GM21576 (cell line): Measurements from ENCODE around the gene TREML2.
"Not testable (repeated sequence)": the region's sequence is repeated elsewhere in the genome, so short reads cannot be mapped to it uniquely, and the experiment has no call there.

ENCODE experiments used
- ATAC-seq: cut with Tn5 transposase; IDR thresholded peaks from one replicate; pipeline ENCODE4 v1.9.1; 2021; ENCODE audit warnings: mild to moderate bottlenecking, moderate library complexity; ENCODE audit not compliant: unreplicated experiment

The TREML2 gene

DNA sequence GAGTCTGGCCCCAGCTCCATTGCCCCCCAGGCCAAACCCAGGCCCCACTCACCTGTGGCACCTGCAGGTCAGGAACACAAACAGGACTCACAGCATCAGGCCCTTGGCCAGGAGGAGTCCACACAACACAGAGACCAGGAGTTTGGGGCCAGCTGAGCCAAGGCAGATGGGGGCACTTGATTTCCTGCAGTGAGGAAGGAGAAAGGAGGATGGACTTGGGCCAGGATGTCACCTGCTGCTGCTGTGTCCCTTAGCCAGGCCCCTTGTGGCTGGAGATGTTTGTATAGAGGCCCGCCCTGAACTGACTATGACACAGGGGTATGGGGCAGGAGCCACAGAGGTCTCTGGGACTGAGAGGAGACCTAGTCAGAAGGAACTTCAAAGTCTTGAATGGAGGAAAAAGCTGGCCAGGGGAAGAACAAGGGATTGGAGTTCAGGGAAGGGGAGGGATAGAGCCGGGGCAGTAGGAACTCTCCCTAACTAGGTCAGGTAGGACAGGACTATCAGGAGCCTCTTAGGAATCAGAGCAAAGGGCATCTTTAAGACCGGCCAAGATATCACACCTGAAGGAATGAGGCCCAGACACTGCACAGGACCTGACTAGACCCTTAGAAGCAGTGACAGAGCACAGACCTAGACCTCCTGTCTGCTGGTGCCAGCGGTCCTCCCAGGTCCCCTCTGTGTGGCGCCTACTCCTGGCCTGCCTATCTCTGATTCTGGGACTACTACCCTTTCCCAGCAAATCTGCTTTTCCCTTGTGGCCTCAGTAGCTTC lies 8.8 kb upstream of the TREML2 start:
- no peak for ATAC-seq

DNA sequence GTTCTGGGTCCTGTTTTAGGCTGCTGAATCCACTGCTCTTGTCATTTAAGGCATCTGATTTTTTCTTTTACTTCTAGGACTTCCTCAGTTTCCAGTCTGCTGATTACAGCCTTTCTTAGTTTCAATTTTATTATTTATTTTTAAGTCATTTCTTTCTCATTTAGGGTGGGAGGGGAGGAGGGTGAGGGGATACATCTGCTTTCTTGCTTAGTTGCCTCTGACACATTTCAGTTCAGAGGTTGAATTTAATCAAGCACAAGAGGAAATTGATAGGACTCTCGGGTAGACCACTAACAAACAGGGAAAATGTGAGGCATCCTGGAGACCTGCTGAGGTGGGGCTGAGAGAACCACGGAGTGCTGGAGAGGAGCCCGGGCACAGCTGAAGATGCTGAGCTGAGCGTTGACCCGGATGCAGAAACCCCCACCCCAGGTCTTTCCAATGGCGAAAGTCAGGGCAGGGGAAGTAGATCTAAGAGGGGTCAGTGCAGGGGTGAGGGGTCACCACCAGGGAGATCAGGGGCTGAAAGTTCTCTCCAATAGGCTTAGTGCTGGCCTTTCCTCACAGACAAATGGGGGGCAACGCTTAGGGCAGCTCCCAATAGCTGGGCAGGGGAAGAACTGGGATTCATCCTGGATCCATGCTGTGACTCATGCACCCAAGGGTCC lies 7.6 kb upstream of the TREML2 start:
- no peak for ATAC-seq

DNA sequence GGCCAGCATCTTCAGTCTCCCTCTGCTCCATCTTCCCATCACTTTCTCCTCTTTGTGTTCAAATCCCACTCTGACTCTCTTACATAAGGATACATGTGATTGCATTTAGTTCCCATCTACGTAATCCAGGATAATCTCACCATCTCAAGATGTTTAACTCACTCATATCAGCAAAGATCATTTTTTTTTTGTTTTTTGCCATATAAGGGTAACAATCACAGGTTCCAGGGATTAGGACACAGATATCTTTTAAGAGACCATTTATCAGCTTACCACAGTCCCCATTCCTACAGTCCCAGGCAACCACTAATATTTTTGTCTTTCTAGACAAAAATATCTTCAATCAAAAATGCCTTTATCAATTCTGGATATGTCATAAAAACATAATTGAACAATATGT lies 3.2 kb upstream of the TREML2 start:
- no peak for ATAC-seq

GRCh38 chr6:41201764-41202173 lies 820 bp upstream of the TREML2 start:
- no peak for ATAC-seq

DNA sequence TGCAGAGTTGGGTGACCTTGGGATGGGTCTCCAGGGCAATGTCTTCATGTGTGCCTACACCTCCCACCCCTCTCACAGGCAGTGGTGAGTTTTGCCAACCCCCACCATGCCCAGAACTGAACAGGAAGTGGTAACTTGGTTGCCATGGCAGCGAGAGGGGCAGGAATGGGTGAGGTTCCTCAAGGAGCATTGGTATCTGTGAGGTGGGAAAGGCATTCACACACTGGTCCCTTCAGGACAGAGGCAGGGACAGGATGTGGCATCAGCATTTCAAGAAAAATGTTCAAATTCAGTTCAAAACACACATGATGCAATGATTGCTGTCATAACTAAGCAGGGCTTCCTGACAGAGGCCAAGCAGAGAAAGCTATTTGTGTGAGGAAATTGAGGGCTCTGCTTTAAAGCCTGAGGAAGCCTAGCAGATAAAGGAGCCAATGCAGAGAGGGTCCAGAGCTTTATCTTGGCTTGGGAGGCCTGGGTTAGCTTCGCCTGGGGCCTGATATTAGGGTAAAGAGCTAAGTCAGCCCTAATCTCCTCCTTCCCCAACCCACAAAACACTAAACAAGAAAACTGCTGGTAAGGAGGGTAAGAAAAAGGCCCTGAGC lies 551 bp downstream of the TREML2 start:
- peak; percentile 26 for ATAC-seq

- peak; percentile 58 for ATAC-seq
Measured at GRCh38 chr6:41199552-41200246, 1.2 kb downstream of the TREML2 start.

- ATAC-seq = no peak
Measured at GRCh38 chr6:41197234-41197633, 3.7 kb downstream of the TREML2 start.

DNA sequence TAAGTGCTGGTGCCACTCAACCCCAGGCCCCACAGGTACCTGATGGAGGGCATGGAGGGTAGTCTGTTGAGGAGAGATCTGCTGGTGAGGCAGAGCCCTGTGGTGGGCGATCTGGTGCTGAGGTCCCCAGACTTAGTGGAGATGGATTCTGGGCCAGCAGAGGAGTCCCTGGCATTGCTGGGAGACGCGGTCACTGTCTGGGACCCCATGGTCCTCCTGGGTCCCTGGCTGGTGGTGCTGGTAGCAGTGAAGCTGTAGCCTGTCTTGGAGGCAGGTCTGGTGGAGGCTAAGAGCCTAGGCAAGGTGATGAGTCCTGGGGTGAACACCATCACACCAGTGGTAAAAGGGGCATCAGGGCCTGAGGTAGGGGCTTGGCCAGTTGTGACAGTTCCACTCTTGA lies 6.6 kb downstream of the TREML2 start:
- no peak for ATAC-seq

DNA sequence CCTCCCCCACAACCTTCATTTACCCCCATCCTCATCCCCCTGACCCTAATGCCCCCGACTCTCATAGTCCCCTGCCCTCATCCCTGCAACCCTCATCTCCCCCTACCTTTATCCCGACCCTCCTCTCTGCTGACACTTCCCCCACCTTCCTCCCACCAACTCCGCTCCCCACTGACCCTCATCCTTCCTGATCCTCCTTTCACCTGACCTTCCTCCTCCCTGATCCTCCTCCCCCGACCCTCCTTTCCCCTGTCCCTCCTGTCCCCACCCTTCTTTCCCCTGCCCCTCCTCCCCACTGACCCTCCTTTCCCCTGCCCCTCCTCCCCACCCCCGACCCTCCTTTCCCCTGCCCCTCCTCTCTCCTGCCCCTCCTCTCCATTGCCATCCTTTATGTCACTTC lies 7.1 kb downstream of the TREML2 start:
- ATAC-seq = no peak

- ATAC-seq = no peak
Measured at GRCh38 chr6:41193171-41193734, 7.7 kb downstream of the TREML2 start.

DNA sequence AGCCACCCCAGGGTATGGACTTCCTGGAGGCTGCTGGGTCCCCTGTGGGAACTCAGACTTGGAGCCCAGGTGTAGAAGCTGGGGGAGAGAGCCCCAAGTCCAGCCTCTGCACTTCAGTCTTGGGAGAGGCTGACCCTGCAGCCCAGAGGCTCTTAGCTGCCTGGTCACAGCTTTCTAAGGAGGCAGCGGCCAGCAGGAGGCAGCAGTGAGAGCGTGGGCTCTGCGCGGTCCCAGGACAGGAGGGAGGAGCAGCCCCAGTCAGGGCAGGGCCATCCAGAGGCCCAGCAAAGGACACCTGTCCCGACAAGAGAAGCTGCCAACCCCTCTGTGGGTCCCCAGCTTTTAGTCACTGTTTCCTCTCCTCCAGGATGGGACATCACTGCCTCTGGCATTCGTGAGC lies 9.4 kb downstream of the TREML2 start:
- no peak for ATAC-seq

GRCh38 chr6:41190791-41191190 lies 10.2 kb downstream of the TREML2 start:
- no peak for ATAC-seq

GRCh38 chr6:41189967-41190366 lies 11.0 kb downstream of the TREML2 start:
- ATAC-seq = no peak

GRCh38 chr6:41189046-41189445 lies 11.9 kb downstream of the TREML2 start:
- ATAC-seq = not testable (repeated sequence)

GRCh38 chr6:41187924-41188886 lies 12.7 kb downstream of the TREML2 start:
- ATAC-seq = no peak

DNA sequence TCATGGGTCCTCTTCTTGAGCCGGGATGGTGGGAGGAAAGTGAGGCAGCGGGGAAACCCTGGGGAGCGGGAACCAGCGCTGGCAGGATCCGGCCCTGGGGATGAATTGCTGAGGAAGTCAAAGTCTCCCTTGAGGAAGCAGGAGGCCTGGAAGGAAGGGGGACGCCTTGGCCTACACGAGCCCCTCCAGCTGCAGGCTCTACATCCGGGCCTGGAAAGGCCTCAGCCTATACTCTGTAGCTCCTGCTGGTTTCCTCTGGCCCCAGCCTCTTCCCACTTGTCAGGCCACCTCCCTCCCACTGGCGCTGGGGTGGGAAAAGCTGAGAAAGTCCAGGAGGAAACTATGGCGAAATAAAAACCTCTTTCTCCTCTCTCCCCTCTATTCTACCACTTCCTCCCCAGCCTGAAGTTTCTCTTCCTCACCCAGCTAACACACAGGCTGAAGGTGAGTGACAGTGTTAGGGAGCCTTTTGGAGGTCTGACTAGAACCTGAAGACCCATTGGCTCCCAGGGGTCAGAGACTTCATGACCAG lies 14.9 kb downstream of the TREML2 start:
- ATAC-seq = no peak

GRCh38 chr6:41184761-41185160 lies 16.2 kb downstream of the TREML2 start:
- ATAC-seq = no peak

DNA sequence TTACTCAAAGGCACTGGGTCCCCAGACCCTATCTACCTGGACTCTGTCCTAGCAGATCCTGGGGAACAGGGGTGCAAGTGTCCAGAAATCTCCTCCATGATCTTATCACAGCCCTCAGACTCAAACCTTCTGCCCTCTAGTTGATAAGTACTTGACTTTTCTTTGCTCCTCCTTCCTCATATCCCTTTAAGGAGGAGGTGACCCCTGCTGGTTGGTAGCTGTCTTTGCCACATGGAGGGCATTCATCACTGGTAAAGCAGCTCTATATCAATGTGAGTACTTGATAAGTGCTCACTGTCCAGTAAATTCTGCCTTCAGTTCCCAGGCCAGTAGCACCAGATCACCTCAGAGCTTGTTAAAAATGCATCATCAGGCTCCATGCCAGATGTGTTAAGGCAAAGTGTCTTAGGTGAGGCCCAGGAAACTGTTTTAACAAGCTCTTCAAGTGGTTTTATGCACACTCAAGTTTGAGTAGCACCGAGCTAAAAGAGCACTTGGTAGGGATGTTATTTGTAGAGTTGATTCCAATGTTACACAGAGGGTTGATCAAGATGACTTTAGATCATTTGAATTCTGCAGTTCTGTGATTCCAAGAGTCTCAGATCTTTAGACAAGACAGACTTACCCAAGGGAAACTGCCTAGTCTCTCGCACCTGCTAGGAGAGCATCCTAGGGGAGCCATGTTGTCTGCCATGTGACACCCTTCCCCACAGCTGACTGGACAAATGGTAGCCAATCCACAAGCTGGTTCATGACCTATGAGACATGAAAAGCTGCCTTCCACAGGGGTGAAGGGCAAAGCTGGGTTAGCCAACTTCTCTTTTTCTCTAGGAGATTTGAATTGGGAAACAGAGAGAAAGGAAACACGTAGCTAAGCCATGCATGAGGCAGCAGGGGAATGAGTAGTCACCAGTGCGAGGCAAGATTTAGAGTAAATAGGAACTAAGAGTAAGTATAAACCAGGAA lies 18.6 kb downstream of the TREML2 start:
- ATAC-seq = peak; percentile 69

GRCh38 chr6:41181566-41181965 lies 19.4 kb downstream of the TREML2 start:
- ATAC-seq = no peak
